Measurements from ENCODE around the gene OR7D4. TPM values are rescaled to one million over a fixed set of nuclear protein-coding genes. Genes with fewer than 3 reads are reported as not detected.

OR7D4 gene
- total RNA-seq, 1 experiment from 2014 or later = not detected

GRCh38 chr19:9175326-9175725 is 44.1 kb downstream of the OR7D4 start:
- no peaks in the 10 kb centered on the region for H3K4me1 Mint-ChIP-seq (ENCODE audit: low read depth, unreplicated experiment)
- BruUV-seq (replicated peaks) = no TSS peak
- CTCF ChIA-PET = interaction anchor here (0.7 kb wide), 1 partner anchor 159 kb away, joined by 3 read pairs; no protein-coding TSS in a partner anchor
- no peaks in the 10 kb centered on the region for H3K36me3 Mint-ChIP-seq (ENCODE audit: insufficient read depth, unreplicated experiment)
- intact Hi-C loops (cut with micrococcal nuclease; ENCODE audit: unreplicated experiment) = no loop called here
- no peaks in the 10 kb centered on the region for H3K27me3 Mint-ChIP-seq (ENCODE audit: unreplicated experiment)
- H3K9me3 Mint-ChIP-seq (ENCODE audit: low read depth, unreplicated experiment) = peaks cover 14% of the 10 kb centered on the region
- no peak overlapping the region for H3K27ac Mint-ChIP-seq (ENCODE audit: unreplicated experiment)
- DNase-seq = no peak
- no peak for TF ChIP-seq CTCF (IDR thresholded peaks at IDR 0.05; ENCODE audit: unreplicated experiment)
- no peak overlapping the region for H3K4me3 Mint-ChIP-seq (ENCODE audit: low read depth, unreplicated experiment)

GRCh38 chr19:9171393-9171991 is 47.9 kb downstream of the OR7D4 start:
- no peaks in the 10 kb centered on the region for H3K27me3 Mint-ChIP-seq (ENCODE audit: unreplicated experiment)
- CTCF ChIA-PET = no interaction called here

DNA sequence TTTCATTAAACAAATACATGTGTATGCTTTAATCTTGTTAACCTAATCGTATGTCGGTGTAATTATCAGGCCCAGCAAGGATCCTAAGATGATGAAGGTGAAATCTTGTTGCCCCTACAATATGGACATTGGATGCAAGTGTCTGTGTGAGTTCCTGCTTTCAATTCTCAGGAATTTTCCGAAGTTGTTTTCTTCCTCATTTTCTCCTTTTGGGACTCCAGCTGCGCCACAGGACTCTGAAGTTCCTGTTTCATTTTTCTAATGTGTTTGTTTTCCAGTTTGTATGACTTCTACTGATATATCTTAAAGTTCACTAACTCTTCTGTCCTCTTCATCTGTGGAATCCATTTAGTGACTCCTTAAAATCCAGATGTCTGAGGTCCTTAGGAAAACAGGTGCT is 52.5 kb downstream of the OR7D4 start:
- Mint-ChIP-seq H3K27ac (ENCODE audit: unreplicated experiment) (peak overlapping the region; percentile 42), H3K4me1 (ENCODE audit: low read depth, unreplicated experiment) (no peaks in the 10 kb centered on the region), H3K36me3 (ENCODE audit: insufficient read depth, unreplicated experiment) (peaks cover 37% of the 10 kb centered on the region), H3K9me3 (ENCODE audit: low read depth, unreplicated experiment) (peaks cover 9% of the 10 kb centered on the region), H3K27me3 (ENCODE audit: unreplicated experiment) (no peaks in the 10 kb centered on the region), H3K4me3 (ENCODE audit: low read depth, unreplicated experiment) (no peak overlapping the region)
- no TSS peak for BruUV-seq (replicated peaks)
- no peak for DNase-seq
- intact Hi-C loops (cut with micrococcal nuclease; ENCODE audit: unreplicated experiment) = no loop called here
- no peak for TF ChIP-seq CTCF (IDR thresholded peaks at IDR 0.05; ENCODE audit: unreplicated experiment)
- CTCF ChIA-PET = no interaction called here

More at GRCh38 chr19:9171393-9171991, 47.9 kb downstream of the OR7D4 start:
- BruUV-seq (replicated peaks) = no TSS peak
- Mint-ChIP-seq H3K4me3 (ENCODE audit: low read depth, unreplicated experiment) (no peak overlapping the region), H3K36me3 (ENCODE audit: insufficient read depth, unreplicated experiment) (peaks cover 6% of the 10 kb centered on the region), H3K4me1 (ENCODE audit: low read depth, unreplicated experiment) (no peaks in the 10 kb centered on the region), H3K27ac (ENCODE audit: unreplicated experiment) (no peak overlapping the region), H3K9me3 (ENCODE audit: low read depth, unreplicated experiment) (peaks cover 9% of the 10 kb centered on the region)
- no peak for DNase-seq
- intact Hi-C loops (cut with micrococcal nuclease; ENCODE audit: unreplicated experiment) = no loop called here
- TF ChIP-seq CTCF (IDR thresholded peaks at IDR 0.05; ENCODE audit: unreplicated experiment) = no peak

- H3K9me3 Mint-ChIP-seq (ENCODE audit: low read depth, unreplicated experiment) = peaks cover 7% of the 10 kb centered on the region
- intact Hi-C loops (cut with micrococcal nuclease; ENCODE audit: unreplicated experiment) = no loop called here
- H3K27me3 Mint-ChIP-seq (ENCODE audit: unreplicated experiment) = no peaks in the 10 kb centered on the region
- CTCF ChIA-PET = no interaction called here
- no TSS peak for BruUV-seq (replicated peaks)
- peaks cover 53% of the 10 kb centered on the region for H3K36me3 Mint-ChIP-seq (ENCODE audit: insufficient read depth, unreplicated experiment)
- H3K4me1 Mint-ChIP-seq (ENCODE audit: low read depth, unreplicated experiment) = no peaks in the 10 kb centered on the region
- DNase-seq = no peak
- no peak overlapping the region for H3K27ac Mint-ChIP-seq (ENCODE audit: unreplicated experiment)
- no peak for TF ChIP-seq CTCF (IDR thresholded peaks at IDR 0.05; ENCODE audit: unreplicated experiment)
- no peak overlapping the region for H3K4me3 Mint-ChIP-seq (ENCODE audit: low read depth, unreplicated experiment)
Observed at GRCh38 chr19:9165261-9165660, 54.1 kb downstream of the OR7D4 start.
